ENCODE results near the gene GREB1L.

GRCh38 chr18:21264651-21265050 is 22.6 kb downstream of the GREB1L start:
- TF ChIP-seq CTCF (IDR thresholded peaks at IDR 0.05) = no peak
- no peak for TF ChIP-seq POLR2A (IDR thresholded peaks at IDR 0.05)

Measured in right lobe of liver (tissue), 4 donors.